Breast epithelium (tissue), 3 donors: ENCODE measurements around the gene ROR2.
A peak's percentile ranks its signal among the peaks of the same experiment; 100 is the strongest.

ENCODE experiments used
- CTCF ChIP-seq, 3 donors: fragments of 450-650 bp; IDR thresholded peaks; one replicate each; pipeline ENCODE4 v1.5.1; 2016 to 2017; ENCODE audit warnings: antibody characterized with exemption in 3 of 3, mild to moderate bottlenecking in 3 of 3, moderate library complexity in 3 of 3
- POLR2A ChIP-seq: fragments of 450-650 bp; IDR thresholded peaks from one replicate; pipeline ENCODE4 v1.6.1; 2016; ENCODE audit warnings: antibody characterized with exemption, mild to moderate bottlenecking, moderate library complexity
- POLR2AphosphoS5 ChIP-seq, 3 donors: sonication (generic); formaldehyde crosslinking; IDR thresholded peaks; one replicate each; pipeline ENCODE4 v1.6.1; 2017; ENCODE audit warnings: antibody characterized with exemption in 3 of 3

GRCh38 chr9:91740701-91741100 lies 209.3 kb downstream of the ROR2 start:
- peak in 1 of 3 donors; percentile 33 for TF ChIP-seq CTCF (IDR thresholded peaks at IDR 0.05)
- TF ChIP-seq POLR2A: no peak
- no peak for TF ChIP-seq POLR2AphosphoS5 (IDR thresholded peaks at IDR 0.05)
